Inferior parietal cortex (tissue), 1 donor: ENCODE results near the gene CDK14.
"Not testable (repeated sequence)": the region's sequence is repeated elsewhere in the genome, so short reads cannot be mapped to it uniquely, and the experiment has no call there.

Experiments
- DNase-seq: peaks from one replicate; pipeline ENCODE4 v3.0.0-alpha.2; 2016; ENCODE audit errors: extremely low spot score

CDK14 gene

GRCh38 chr7:91149341-91150246 lies 553.5 kb downstream of the CDK14 start:
- no peak for DNase-seq

GRCh38 chr7:91151916-91152315 lies 555.8 kb downstream of the CDK14 start:
- DNase-seq = no peak

GRCh38 chr7:91156316-91157185 lies 560.4 kb downstream of the CDK14 start:
- no peak for DNase-seq

DNA sequence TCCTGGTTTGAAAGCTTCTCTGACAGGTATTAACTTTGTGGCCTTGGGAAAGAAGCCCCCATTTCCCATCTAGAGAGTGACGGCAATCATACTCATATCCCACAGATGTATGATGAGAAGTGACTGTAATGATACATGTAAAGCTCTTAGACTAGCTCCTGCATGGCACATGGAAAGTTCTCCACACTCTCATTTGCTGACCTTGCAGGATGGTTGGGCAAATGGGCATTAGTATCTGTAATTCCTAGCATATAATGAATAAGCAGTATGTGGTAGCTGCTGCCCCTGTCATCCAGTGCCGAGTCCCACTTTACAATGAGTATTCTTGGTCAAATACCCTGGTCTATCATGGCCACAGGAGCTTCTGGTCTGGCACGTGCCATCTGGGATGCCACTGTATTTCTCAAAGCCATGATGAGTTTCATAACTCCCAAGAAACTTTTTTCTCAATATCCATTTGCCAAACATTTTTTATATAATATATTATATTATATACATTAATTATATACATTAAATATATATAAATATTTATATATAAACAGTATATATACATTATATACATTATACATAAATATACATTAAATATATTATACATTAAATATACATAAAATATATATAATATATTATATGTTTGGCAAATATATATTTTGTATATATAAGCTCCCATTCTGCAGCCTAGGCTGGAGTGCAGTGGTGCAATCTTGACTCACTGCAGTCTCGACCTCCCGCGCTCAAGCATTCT lies 561.6 kb downstream of the CDK14 start:
- DNase-seq = no peak

DNA sequence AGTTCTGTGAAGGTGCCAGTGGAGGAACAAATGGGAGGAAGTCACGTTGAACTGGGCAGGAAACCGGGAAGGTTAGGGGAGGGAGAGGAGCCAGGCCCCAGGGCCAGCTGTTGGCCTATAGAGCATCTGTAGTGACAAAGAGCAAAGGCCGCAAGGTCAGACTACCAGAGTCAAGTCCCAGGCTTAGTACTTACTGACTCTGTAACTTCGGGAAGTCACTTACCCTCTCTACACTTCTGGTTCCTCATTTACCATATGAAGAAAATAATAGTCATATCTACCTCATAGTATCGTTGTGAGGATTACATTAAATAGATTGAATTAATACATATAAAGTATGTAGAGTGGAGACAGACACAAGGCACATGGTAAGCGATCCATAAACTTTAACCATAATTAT lies 566.3 kb downstream of the CDK14 start:
- no peak for DNase-seq

GRCh38 chr7:91164506-91164905 lies 568.4 kb downstream of the CDK14 start:
- no peak for DNase-seq

DNA sequence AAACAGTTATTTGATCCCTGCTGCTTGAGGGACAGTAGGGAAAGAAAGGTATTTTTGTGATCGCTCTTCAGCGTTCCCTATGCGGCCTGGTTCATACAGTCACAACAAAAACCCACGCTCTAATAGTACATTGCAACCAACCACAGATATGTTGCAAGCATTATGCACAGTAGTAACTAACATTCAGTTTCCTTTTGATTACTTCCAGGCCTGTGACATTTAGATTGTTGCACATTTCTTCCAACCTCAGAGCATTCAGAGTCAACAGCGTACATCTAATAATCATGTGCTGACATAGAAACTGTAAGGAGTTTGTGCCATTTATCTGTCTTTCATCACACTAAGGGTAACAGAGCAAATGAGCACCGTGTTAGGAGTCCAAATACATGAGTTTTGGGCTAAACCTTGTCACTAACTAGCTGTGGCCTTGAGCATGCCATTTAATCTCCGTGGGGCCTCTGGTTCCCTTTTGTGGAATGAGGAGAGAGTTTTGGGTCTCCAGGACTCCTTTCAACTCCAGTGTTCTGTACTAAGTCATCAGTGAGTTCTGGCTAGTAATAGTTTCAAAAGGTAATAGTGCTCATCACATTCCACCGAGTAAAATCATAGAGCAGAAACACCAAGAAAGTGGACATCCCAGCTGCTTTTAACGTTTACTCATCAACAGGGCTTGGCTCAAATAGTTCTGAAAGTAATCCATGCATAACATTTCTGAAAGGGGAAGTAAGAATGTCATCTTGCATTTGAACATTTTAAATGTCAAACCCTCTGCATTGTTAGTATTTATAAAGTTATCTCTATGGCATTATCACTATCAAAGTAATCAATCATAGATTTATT lies 569.1 kb downstream of the CDK14 start:
- no peak for DNase-seq

DNA sequence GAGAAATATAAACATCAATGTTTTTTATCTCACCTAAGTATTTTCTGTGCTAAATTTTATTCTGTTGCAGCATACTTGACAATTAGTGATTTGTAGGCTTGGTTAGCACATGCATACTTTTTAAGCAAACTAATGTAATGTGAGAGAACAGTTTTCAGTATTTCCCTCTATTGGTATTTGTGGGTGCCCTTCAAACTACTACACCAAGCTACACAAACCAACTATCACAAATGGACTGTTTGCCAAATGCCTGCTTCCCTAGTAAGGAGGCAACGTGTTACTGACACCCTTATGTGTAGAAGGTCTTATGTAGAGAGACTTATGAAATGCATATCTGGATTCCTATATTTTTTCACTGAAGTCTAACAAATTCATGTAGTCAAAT lies 569.7 kb downstream of the CDK14 start:
- DNase-seq = no peak

- no peak for DNase-seq
Measured at GRCh38 chr7:91168871-91169829, 573.0 kb downstream of the CDK14 start.

GRCh38 chr7:91169830-91170191 lies 573.7 kb downstream of the CDK14 start:
- no peak for DNase-seq

DNA sequence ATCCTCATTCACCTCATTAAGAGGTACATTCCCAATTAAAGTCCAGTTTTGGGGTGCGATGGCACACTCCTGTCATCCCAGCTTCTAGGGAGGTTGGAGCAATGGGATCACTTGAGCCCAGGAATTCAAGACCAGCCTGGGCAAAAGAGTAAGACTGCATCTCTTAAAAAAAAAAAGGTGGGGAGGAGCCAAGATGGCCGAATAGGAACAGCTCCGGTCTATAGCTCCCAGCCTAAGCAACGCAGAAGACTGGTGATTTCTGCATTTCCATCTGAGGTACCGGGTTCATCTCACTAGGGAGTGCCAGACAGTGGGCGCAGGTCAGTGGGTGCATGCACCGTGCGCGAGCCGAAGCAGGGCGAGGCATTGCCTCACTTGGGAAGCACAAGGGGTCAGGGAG lies 577.1 kb downstream of the CDK14 start:
- not testable (repeated sequence) for DNase-seq

DNA sequence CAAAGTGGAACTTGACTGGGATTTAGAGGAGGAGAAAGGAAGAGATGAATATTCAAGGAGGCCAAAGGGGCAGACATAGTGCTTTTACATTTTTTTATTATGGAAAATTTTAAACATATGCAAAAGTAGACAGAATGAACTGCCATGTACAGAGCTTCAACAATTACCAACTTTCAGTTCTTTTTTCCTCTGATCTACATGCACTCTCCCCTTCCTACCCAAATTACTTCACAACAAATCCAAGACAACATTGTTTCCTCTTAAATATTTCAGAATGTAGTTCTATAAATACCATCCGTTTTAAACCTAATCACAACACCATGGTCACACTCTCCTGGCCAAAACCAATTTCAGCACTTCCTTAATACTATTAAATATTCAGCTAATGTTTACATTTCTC lies 584.6 kb downstream of the CDK14 start:
- DNase-seq = no peak

GRCh38 chr7:91181949-91182348 lies 585.8 kb downstream of the CDK14 start:
- DNase-seq = no peak

DNA sequence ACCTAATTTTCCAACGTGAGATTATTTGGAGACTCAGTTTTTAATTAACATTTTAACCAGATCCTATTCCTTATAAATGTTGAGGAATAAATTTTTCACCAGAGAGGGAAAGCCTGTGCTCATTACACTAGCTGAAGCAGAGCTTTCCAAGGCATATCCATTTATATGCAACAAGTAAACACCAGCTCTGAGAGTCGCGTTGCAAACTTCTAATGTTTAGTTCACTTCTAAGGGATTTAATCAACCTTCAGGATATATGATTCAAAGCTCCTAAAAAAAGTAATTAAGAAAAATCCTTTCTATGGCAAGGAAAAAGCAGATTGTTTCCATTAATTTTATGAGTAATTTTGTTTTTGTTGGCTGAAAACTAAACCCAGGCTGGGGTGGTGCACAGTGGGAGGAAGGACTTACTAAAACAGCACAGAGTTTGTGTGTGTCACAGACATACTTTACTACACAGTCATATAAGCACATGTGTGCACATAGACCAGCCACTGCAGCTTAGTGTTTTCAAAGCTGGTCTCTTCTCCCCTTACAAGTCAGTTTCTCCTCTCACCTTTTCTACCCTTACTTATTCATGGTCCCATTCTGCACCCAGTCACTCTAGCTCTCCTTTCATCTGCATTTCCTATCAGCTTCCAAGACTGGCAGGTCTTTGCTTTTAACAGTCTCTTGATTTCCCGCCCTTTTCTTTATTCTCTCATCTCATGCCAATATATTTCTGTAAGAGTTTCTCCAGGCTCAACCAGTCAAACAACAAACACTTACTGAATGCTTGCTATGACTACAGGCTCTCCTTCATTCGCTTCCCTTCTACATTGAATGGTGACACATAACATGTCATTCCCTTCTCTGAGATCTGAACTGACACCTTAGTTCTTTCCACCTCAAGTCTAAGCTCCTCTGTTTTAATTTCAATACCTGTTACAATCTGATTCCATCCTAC lies 587.0 kb downstream of the CDK14 start:
- no peak for DNase-seq

DNA sequence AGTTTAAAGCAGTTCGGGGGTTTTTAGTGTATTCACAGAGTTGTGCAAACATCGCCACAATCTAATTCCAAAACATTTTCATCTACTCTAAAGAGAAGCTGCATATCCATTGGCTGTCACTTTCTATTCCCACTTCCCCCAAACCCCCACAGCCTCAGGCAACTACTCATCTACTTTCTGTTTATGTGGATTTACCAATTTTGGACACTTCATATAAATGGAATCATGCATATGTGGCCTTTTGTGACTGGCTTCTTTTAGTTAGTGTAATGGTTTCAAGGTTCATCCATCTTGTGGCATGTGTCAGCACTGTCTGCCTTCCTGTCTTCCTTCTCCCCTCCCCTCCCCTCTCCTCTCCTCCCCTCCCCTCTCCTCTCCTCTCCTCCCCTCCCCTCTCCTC lies 589.6 kb downstream of the CDK14 start:
- DNase-seq = no peak

- DNase-seq = no peak
Measured at GRCh38 chr7:91187061-91187460, 590.9 kb downstream of the CDK14 start.

DNA sequence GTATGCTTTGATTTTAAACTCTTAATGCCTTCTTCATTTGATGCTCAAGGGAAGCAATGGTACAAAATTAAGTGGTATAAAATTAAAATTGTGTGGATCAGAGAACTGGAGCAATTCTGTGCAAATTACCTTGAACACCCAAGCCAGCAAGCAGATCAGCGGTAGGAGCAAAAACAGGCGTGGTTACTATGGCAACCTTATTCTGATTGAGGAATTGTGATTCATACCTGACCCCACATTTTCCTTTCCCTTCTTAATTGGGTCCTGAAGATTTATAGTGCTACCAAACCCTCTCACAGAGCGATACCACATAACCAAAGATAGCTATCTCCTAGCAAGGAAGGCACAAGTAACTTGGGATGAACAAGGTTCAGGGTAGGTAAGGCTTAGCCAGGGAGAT lies 595.6 kb downstream of the CDK14 start:
- DNase-seq = no peak

- no peak for DNase-seq
Measured at GRCh38 chr7:91193141-91193540, 597.0 kb downstream of the CDK14 start.

GRCh38 chr7:91194841-91195240 lies 598.7 kb downstream of the CDK14 start:
- no peak for DNase-seq
